SK-N-SH treated with all-trans-retinoic acid at 6 μM for 48 hours (cell line): ENCODE measurements around the gene ADGRF1.
"Not testable (repeated sequence)": the region's sequence is repeated elsewhere in the genome, so short reads cannot be mapped to it uniquely, and the experiment has no call there.

Experiments
- ATAC-seq: fragments of 200-7000 bp; cut with Tn5 transposase; 3 replicates; pipeline ENCODE4 v1.9.1; 2020; ENCODE audit warnings: mild to moderate bottlenecking, moderate library complexity
- ARNTL ChIP-seq: fragments of 450-650 bp; formaldehyde crosslinking; IDR thresholded peaks from 2 replicates; pipeline ENCODE4 v1.5.0; 2020; ENCODE audit warnings: low read depth, mild to moderate bottlenecking, moderate library complexity, borderline replicate concordance
- BACH2 ChIP-seq: fragments of 250-450 bp; sonication (Bioruptor Pico); IDR thresholded peaks from 2 replicates; pipeline ENCODE4 v1.9.0; 2021; ENCODE audit warnings: mild to moderate bottlenecking, borderline replicate concordance
- CREB5 ChIP-seq: fragments of 250-450 bp; sonication (Bioruptor Pico); IDR thresholded peaks from 2 replicates; pipeline ENCODE4 v1.5.1; 2020; ENCODE audit warnings: low read depth, mild to moderate bottlenecking, moderate library complexity
- CSDC2 ChIP-seq: fragments of 250-450 bp; sonication (Bioruptor Pico); IDR thresholded peaks from 2 replicates; pipeline ENCODE4 v1.5.0; 2020; ENCODE audit warnings: mild to moderate bottlenecking, moderate library complexity
- GLIS3 ChIP-seq: fragments of 250-450 bp; sonication (Bioruptor Pico); IDR thresholded peaks from 2 replicates; pipeline ENCODE4 v1.5.0; 2020; ENCODE audit warnings: mild to moderate bottlenecking, moderate library complexity
- ISL1 ChIP-seq: fragments of 250-450 bp; sonication (Bioruptor Pico); IDR thresholded peaks from 2 replicates; pipeline ENCODE4 v2.1.2; 2022; ENCODE audit warnings: mild to moderate bottlenecking, moderate library complexity
- OSR1 ChIP-seq: fragments of 250-450 bp; sonication (Bioruptor Pico); IDR thresholded peaks from 2 replicates; pipeline ENCODE4 v1.8.0; 2022; ENCODE audit warnings: moderate library complexity, mild to moderate bottlenecking, inconsistent platforms
- PATZ1 ChIP-seq: fragments of 250-450 bp; sonication (Bioruptor Pico); IDR thresholded peaks from 2 replicates; pipeline ENCODE4 v1.8.0; 2020; ENCODE audit warnings: mild to moderate bottlenecking, moderate library complexity, borderline replicate concordance
- POU6F1 ChIP-seq: fragments of 250-450 bp; sonication (Bioruptor Pico); IDR thresholded peaks from 2 replicates; pipeline ENCODE4 v1.8.0; 2021; ENCODE audit warnings: low read depth, mild to moderate bottlenecking, moderate library complexity, borderline replicate concordance
- PPARA ChIP-seq: fragments of 250-450 bp; sonication (Bioruptor Pico); IDR thresholded peaks from 2 replicates; pipeline ENCODE4 v1.5.0; 2020; ENCODE audit warnings: mild to moderate bottlenecking, borderline replicate concordance
- RARB ChIP-seq: fragments of 250-450 bp; sonication (Bioruptor Pico); IDR thresholded peaks from 2 replicates; pipeline ENCODE4 v1.8.0; 2021; ENCODE audit warnings: mild to moderate bottlenecking, moderate library complexity
- SNAI2 ChIP-seq: fragments of 250-450 bp; sonication (Bioruptor Pico); IDR thresholded peaks from 2 replicates; pipeline ENCODE4 v1.5.0; 2020; ENCODE audit warnings: mild to moderate bottlenecking, moderate library complexity
- TCF4 ChIP-seq: fragments of 250-450 bp; sonication (Bioruptor Pico); IDR thresholded peaks from 2 replicates; pipeline ENCODE4 v1.8.0; 2021; ENCODE audit warnings: mild to moderate bottlenecking, moderate library complexity, borderline replicate concordance
- TOX ChIP-seq: fragments of 250-450 bp; sonication (Bioruptor Pico); IDR thresholded peaks from 2 replicates; pipeline ENCODE4 v1.8.0; 2021; ENCODE audit warnings: mild to moderate bottlenecking, moderate library complexity, borderline replicate concordance
- ZC3H10 ChIP-seq: fragments of 250-450 bp; sonication (Bioruptor Pico); IDR thresholded peaks from 2 replicates; pipeline ENCODE4 v1.5.1; 2021; ENCODE audit warnings: mild to moderate bottlenecking, moderate library complexity
- ZNF565 ChIP-seq: fragments of 450-650 bp; formaldehyde crosslinking; conservative IDR thresholded peaks from 2 replicates; pipeline ENCODE4 v1.5.0; 2020; ENCODE audit warnings: low read depth, mild to moderate bottlenecking, moderate library complexity
- ZNF70 ChIP-seq: fragments of 450-650 bp; formaldehyde crosslinking; IDR thresholded peaks from 2 replicates; pipeline ENCODE4 v1.5.0; 2020; ENCODE audit warnings: mild to moderate bottlenecking, moderate library complexity
- TF ChIP-seq, protein P1 (sequence below): fragments of 250-450 bp; sonication (Bioruptor Pico); IDR thresholded peaks from 2 replicates; pipeline ENCODE4 v1.5.1; 2021; ENCODE audit warnings: mild to moderate bottlenecking, moderate library complexity
- TF ChIP-seq, protein P2 (sequence below): fragments of 250-450 bp; sonication (Bioruptor Pico); IDR thresholded peaks from 2 replicates; pipeline ENCODE4 v1.5.0; 2020; ENCODE audit warnings: mild to moderate bottlenecking, moderate library complexity

Gene ADGRF1

DNA sequence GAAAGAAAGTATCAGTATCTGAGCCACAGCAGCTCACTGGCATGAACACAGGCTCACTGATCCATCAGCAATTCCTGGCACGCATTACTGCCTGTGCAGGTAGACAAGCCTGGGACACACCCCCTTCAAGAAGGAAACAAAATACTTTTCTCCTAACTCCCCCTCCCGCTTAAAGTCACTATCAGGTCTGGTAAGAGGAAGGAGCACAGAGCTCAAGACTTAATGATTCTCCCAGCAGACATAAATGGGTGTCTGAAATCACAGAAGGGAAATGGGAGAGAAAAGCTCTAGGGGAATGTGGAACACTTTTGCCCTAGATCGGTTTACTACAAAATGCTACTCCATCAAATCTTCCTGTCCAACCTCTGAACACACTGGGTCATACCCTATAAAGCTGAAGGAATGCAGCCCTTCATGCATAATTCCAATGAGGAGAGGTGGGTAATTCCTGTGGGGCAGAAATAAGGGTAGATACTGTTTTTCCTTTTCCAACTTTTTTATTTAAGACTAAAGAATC, at the start of gene ADGRF1:
Gene ADGRF1 (minus strand): TSS at position 58 of the 517 bp plus-strand sequence. CDS start 13,271 bp downstream, outside the sequence.
- ATAC-seq, result no peak
- TF ChIP-seq GLIS3 (no peak), RARB (CRISPR knock-in tag) (no peak), PATZ1 (CRISPR knock-in tag) (no peak), CREB5 (no peak), TCF4 (CRISPR knock-in tag) (no peak), SNAI2 (CRISPR knock-in tag) (no peak), CSDC2 (CRISPR knock-in tag) (no peak), PPARA (CRISPR knock-in tag) (no peak), ISL1 (CRISPR knock-in tag) (no peak), POU6F1 (CRISPR knock-in tag) (no peak), ZNF70 (CRISPR knock-in tag) (no peak), BACH2 (CRISPR knock-in tag) (no peak), TOX (CRISPR knock-in tag) (no peak), ZNF565 (CRISPR knock-in tag) (no peak), ZC3H10 (CRISPR knock-in tag) (no peak), ARNTL (CRISPR knock-in tag) (no peak)
- TF ChIP-seq, protein P1, sequence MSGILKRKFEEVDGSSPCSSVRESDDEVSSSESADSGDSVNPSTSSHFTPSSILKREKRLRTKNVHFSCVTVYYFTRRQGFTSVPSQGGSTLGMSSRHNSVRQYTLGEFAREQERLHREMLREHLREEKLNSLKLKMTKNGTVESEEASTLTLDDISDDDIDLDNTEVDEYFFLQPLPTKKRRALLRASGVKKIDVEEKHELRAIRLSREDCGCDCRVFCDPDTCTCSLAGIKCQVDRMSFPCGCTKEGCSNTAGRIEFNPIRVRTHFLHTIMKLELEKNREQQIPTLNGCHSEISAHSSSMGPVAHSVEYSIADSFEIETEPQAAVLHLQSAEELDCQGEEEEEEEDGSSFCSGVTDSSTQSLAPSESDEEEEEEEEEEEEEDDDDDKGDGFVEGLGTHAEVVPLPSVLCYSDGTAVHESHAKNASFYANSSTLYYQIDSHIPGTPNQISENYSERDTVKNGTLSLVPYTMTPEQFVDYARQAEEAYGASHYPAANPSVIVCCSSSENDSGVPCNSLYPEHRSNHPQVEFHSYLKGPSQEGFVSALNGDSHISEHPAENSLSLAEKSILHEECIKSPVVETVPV (CRISPR knock-in tag), result no peak
- TF ChIP-seq, protein P2, sequence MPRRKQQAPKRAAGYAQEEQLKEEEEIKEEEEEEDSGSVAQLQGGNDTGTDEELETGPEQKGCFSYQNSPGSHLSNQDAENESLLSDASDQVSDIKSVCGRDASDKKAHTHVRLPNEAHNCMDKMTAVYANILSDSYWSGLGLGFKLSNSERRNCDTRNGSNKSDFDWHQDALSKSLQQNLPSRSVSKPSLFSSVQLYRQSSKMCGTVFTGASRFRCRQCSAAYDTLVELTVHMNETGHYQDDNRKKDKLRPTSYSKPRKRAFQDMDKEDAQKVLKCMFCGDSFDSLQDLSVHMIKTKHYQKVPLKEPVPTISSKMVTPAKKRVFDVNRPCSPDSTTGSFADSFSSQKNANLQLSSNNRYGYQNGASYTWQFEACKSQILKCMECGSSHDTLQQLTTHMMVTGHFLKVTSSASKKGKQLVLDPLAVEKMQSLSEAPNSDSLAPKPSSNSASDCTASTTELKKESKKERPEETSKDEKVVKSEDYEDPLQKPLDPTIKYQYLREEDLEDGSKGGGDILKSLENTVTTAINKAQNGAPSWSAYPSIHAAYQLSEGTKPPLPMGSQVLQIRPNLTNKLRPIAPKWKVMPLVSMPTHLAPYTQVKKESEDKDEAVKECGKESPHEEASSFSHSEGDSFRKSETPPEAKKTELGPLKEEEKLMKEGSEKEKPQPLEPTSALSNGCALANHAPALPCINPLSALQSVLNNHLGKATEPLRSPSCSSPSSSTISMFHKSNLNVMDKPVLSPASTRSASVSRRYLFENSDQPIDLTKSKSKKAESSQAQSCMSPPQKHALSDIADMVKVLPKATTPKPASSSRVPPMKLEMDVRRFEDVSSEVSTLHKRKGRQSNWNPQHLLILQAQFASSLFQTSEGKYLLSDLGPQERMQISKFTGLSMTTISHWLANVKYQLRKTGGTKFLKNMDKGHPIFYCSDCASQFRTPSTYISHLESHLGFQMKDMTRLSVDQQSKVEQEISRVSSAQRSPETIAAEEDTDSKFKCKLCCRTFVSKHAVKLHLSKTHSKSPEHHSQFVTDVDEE (CRISPR knock-in tag), result no peak

- no peak for TF ChIP-seq POU6F1 (CRISPR knock-in tag)
- TF ChIP-seq OSR1, result no peak
- TF ChIP-seq ZNF70 (CRISPR knock-in tag), result no peak
- TF ChIP-seq TOX (CRISPR knock-in tag), result no peak
- TF ChIP-seq SNAI2 (CRISPR knock-in tag), result no peak
- no peak for TF ChIP-seq RARB (CRISPR knock-in tag)
- TF ChIP-seq, all 23 proteins: peak for 0
- no peak for ATAC-seq
These were observed 48.7 kb upstream of the ADGRF1 start for GRCh38 chr6:47090881-47091280.

DNA sequence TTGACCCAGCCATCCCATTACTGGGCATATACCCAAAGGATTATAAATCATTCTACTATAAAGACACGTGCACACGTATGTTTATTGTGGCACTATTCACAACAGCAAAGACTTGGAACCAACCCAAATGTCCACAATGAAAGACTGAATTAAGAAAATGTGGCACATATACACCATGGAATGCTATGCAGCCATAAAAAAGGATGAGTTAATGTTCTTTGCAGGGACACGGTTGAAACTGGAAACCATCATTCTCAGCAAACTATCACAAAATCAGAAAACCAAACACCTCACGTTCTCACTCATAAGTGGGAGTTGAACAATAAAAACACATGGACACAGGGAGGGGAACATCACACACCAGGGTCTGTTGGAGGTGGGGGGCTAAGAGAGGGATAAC, 47.3 kb upstream of the ADGRF1 start:
- not testable (repeated sequence) for ATAC-seq
